NCI-H1436 (cell line): ENCODE data around the gene WFDC1.

Experiments used
- DNase-seq: peaks from one replicate; lab custom pipeline; 2025; lab: John Stamatoyannopoulos, UW

WFDC1 gene

DNA sequence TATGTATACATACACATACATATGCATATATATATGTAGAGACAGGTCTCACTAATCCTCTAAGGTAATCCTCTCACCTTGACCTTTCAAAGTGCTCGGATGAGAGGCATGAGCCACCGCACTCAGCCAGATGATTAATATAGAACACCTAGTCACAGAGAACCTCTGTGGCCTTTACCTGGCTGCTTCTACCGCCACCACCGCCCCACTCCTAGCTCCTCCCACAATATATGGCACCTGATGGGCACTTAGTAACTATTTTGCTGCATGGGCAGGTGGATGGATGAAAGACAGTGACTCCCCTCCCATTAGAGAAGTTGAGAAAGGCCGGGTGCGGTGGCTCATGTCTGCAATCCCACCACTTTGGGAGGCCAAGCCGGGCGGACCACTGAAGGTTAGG is 57.0 kb downstream of the WFDC1 start:
- no peak for DNase-seq

DNA sequence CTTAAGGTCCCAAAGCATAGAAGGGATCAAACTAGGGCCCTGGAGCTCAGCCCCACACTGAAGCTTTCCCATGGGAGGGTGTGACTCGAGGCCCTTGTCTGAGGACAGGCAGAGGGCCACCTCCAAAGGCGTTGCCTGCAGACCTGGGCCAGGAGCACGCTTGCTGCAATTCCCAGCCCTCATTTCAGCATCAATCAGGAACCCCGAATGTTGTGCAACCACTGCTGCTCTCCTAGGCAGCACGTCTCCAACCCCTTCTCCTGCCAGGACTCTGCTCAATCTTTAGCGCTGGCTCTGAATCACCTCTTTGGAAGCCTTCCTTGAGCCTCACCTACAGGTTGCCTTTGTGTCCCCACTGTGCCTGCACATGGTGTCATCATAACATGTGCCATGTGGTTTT is 59.6 kb downstream of the WFDC1 start:
- DNase-seq, result no peak

DNA sequence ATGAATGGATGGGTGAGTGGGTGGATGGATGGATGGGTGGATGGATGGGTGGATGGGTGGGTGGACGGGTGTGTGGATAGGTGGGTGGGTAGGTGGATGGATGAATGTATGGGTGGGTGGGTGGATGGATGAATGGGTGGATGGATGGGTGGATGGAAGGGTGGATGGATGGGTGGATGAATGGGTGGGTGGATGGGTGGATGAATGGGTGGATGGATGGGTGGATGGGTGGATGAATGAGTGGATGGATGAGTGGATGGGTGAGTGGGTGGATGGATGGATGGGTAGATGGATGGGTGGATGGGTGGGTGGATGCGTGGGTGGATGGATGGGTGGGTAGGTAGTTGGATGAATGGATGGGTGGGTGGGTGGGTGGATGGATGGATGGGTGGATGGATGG is 60.5 kb downstream of the WFDC1 start:
- DNase-seq, result no peak

DNA sequence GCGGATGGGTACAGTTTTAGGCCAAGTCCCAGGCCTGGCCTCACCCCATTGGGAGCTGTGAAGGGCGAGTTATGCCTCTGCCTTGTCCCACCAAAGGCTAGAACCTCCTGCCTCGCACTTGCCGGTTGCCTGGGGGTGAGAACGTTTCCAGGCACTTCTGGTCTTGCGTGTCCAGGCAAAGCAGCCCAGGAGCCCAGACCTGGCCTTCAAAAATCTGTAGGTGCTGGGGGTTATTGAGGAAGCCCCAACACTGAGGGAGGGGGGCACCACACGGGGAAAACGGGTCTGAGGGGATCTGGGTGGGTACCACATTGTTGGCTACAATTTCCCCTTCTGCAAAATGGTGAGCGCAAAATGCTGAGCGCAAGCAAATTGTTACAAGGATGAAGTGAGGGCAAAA is 61.5 kb downstream of the WFDC1 start:
- no peak for DNase-seq

DNA sequence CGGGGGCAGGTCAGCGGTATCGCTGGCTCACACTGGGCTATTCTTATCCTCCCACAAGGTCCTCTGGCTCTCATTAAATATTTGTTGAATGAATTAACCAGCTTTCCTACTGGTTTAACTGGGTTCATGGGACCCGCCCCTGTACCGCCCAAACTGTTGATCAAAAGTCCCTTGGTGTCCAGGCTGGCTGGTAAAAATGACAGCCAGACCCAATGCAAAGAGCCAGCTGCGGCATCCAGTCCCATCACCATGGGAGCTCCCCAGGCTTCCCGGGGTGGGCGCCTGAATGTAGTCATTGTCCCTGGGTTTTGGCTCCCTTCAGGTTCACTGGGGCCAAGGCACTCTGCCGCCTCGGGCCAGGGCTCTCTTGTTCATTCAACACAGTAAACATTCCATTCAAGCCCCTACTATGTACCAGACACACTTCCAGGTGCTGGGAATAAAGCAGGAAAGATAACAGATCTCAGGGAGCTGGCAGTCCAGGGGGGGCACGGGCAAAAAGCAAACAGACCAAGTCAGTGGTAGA is 62.0 kb downstream of the WFDC1 start:
- DNase-seq, result no peak

DNA sequence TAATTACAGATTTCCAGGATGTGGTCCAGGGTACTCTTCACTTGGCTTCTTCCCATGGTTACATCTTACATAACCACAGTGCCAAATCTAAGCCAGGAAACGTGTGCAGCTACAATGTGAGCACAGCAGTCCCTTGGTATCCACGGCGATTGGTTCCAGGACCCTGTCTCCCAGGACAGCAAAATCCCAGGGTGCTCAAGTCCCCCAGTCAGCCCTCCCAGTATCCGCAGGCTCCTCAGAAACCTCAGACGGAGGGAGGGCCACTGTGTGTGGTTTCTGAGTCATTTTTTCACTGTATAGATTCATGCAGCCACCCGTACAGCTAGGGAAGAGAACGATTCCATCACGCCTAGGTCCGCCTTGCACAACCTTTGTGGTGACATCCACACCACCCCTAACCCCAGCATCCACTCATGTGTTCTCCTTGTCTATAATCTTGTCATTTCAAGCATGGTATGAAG is 62.5 kb downstream of the WFDC1 start:
- no peak for DNase-seq

DNA sequence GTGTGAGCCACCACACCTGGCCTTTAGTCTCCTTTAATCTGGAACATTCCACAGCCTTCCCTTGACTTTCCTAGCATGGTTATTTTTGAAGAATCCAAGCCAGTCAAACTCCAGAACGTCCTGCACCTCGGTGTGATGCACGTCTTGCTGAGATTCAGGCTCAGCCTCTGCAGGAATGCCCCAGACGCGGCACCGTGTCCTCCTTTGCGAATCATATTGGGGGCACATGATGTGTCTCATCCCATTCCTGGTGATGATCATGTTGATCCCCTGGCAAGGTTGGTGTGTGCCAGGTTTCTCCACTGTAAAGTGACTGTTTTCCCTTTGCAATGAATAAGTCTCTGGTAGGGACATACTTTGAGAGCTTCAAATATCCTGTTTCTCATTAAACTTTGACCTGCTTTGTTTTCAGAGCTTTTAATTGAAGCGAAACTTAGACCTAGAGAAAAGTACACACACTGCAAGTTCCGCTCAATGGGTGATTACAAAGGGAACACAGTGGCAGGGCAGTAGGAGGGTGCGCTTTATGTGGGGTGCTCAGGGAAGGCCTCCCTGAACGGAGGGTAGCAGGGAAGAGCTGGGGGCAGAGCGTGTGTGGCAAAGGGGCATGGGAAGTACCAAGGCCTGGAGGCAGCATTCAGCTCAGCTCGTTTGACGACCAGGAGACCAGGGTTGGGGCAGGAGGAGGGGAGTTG is 64.1 kb downstream of the WFDC1 start:
- DNase-seq, result no peak

DNA sequence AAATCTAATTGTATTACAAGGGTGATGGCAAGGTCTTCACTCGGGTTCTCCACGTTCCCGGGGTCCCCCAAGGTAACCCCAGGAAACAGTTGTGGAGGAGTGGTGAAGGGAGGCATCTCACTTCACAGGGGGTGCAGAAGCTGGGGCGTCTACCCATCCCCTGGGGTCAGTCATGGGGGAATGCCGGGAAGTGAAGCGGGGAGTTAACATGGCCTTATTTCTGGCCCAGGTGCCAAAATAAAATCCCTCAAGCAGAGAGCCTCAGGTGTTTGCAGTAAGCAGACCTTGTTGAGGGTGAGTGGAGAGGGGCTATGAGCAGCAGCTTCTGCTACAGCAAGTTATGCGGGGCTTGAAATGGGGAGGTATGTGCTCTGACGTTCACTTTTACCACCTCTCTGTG is 64.6 kb downstream of the WFDC1 start:
- no peak for DNase-seq

DNA sequence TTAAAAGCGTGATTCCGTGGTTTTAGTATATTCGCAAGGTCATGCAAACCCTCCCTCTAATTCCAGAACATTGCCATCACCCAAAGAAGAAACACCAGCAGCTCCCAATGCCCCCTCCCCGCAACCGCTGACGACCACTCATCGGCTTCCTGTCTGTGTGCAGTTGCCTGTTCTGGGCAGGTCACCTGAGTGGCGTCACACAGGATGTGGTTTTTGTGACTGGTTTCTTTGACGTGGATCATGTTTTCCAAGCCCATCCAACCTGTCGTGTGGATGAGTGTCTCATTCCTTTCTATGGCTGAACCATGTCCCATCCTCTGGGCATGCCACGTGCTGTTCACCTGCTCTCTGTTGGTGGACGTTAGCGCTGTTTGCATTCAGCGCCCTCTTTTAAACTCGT is 65.5 kb downstream of the WFDC1 start:
- DNase-seq, result no peak

DNA sequence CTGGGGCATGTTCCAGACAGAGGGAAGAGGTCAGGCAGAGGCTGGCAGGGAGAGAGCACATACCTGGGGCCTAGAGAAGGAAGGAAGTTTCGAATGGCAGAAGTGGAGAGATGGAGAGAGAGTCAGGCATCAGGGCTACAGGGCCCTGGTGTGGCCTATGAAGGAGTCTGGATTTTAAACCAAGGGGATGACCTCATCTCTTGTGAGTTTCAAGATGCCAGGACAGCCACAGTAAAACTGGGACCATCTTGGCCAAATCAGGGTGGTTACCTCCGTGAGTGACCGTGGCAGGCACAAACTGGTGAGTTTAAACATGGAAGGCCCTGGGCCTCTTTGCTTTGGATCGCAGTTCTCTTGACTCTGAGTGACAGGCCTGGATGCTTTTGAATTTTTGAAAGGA is 66.1 kb downstream of the WFDC1 start:
- no peak for DNase-seq

DNA sequence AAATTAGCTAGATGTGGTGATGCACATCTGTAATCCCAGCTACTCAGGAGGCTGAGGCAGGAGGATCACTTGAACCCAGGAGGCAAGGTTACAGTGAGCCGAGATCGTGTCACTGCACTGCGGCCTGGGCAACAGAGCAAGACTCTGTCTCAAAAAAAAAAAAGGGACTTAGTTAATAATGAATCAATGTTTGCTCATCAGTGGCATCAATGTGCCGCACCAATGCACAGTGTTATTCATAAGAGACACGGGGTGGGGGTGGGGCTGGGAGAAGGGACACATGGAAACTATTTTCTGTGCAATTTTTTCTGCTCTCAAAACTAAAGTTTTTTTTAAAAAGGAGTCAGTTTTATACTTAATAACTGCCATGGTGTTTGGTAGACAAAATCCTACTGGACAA is 66.9 kb downstream of the WFDC1 start:
- DNase-seq, result no peak

DNA sequence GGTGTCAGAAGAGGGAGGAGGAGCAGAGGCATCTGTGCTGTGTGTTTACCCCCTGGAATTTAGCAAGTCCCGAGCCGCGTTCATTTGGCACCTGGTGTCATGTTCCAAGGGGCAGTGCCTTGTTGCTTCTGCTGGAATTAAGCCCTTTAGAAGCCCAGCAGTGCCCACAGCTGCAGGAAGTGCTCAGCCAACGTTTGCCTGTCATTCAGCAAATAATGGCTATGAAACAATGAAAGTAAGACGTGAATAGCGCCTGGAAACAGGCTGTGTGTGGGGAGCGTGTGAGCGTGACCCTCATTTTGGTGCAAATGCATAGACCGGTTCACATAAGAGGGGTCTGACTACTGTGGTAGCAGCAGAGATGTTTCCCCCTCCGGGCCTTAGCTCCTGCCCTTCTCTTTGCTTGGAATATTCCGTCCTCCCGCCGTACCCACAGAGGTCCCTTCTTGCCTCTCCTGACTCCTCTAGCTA is 67.8 kb downstream of the WFDC1 start:
- DNase-seq, result no peak

DNA sequence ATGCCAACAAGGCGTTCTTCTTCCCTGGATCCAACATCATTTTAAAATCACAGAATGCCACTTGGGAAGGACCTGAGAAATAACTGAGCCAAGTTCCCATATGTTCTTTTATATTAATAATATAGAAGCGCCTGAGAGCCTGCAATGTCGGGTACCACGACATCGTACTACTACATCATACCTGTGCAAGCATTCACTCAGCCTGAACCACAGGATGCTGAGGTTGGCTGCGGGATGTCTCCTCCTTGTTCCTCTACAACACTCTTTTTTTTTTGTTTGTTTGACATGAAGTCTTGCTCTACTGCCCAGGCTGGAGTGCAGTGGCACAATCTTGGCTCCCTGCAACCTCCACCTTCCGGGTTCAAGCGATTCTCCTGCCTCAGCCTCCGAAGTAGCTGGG is 71.5 kb downstream of the WFDC1 start:
- no peak for DNase-seq

DNA sequence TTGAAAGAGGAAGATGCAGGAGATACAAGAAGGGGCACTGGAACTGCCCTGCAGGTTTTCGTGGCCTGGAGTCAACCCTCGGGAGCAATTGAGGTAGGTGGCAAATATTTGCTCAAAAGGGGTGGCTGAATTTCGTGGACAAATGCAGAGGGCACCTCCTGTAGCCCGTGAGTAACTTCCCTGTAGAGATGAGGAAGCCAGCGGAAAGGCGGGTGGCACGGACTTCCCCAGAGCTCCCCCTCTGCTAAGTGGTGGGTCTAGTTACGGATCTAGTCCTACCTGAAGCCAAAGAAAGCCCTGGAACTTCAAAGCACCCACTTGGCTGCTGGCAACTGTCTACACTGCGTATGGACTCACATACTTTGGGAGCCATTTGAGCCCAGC is 72.6 kb downstream of the WFDC1 start:
- DNase-seq, result no peak

DNA sequence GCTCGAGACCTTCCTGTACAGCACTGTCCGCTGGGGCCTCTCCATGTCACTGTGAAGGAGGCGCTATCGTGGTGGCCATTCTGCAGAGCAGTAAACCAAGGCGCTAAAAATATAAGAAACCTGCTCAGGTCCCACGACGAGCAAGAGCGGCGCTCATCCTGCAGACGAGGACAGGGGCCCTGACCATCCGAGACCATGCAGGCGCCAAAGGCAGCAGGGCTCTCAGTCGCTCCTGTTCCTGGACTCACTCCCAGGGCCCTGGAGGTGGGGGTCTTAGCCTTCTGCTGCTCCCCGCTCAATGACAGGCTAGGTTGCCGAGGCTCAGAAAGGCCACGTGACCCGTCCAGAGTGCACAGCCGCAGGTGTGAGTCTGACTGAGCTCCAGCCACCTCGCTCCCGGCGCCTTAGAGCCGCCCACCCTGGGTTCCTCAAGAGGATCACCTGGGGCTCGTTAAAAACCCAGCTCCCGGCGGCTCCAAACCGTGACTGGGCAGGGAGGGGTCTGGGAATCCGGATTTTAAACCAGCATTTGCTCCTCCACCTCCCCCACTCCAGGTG is 73.2 kb downstream of the WFDC1 start:
- no peak for DNase-seq

DNA sequence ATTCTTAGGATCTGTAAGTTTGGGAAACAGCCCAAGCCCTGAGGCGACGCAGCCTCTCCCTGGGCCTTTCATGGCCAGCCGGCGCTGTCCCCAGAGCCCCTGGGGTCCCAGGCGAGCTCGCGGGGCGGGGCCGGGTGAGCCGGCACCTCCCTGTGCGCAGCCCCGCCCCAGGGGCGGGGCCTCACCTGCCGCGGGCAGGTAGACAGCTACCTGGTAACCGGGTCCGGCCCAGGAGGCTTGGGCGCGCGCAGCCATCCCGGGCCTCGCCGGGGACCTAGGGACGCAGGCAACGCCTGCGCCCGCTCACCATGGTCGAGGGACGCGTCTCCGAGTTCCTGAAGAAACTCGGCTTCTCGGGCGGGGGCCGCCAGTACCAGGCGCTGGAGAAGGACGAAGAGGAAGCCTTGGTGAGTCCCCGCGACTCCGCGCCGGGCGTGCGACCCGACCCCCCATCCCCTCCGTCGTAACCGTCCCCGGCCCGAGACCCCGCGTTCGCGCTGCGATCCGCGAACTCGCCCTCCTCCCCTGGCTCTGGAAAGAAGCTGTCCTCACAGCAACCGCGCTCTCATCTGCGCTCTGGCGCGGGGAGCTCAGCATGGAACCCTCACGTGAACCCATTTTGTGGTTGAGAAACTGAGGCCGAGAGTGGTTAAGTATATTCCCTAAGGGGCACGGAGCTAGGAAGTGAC is 73.8 kb downstream of the WFDC1 start, which contains the start of gene ATP2C2:
Gene ATP2C2, plus strand, starts transcription at position 231 of the 689 bp plus-strand sequence. Its CDS starts 78 bp downstream, at position 309.
- no peak for DNase-seq

DNA sequence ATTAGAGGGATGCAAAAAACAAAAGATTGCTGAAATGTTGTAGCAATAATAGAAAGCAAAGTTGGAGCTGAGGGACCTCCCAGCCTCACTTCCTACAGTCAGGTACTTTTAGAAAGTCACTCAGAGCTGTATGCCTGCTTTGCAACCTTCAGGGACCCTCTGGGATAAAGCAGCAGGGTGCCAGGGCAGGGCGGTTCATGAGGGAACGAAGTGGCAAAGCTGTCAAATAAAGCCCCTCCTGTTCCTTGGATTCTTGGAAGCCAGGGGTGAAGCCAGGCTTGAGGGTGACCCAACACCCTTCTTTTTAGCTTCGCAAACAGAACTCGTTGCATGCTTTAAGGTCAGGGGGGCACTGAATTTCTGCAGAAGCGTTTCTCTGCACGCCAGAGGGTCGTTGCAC is 74.4 kb downstream of the WFDC1 start:
- no peak for DNase-seq

DNA sequence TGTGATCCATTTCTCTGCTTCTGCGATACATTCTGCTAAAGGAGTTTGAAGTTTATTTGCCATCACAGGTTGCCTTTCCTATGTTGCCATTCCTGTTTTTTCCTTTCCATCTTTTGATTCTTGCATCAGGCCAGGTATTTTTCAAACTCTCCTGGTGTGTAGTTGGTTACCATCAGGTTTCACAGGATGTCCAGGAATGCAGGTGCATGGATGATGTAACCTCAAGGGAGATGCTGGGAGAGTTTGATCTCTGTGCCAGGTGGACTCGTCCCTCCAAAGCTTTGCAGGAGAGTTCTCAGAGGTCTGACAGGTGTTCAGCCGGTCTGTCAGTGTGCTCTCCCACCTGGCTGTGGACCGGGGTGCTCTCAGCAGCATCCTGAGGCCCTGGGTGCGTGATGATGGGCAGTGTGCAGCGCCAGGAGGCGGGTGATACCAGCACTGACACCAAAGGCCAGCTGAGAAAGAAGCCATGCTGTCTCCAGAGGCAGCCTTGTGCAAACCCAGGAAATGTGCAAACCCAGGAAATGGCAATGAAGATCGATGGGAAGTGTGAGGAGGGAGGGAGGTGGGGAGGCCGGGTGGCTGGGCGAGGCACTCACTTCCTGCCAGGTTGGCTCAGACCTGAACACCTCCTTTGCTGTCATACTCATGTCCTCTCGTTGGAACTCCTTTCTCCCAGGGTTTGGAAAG is 75.4 kb downstream of the WFDC1 start:
- no peak for DNase-seq

DNA sequence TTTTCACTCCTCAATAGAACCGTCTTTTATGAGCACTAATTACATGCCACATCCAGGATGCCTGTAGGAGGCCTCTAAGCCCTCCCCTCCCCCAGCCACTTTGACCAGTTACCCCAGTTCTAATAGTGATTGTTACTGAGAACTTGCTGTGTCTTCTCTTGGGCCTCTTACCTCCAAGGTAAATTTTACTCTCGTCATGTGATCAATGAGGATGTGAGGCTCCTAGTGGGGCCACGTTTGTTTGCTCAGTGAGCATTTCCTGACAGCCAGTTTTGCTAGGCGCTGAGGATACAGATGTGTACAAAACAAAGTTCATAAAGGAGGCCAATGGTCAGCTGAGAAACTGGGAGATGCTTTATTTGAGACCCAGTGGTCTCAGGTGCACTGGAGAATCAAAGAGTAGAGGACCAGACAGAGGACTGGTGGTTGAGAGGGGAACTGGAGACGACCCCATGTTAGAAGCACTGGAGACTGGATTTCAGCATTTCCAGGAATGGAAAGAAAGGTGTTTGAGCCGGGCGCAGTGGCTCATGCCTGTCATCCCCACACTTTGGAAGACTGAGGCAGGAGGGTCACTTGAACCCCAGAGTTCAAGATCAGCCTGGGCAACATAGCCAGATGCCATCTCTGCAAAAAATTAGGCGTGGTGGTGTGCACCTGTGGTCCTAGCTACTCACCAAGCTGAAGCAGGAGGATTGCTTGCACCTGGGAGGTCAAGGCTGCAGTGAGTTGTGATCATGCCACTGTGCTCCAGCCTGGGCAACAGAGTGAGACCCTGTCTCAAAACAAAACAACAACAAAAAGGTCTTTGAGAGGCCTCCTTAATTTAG is 76.3 kb downstream of the WFDC1 start:
- no peak for DNase-seq

DNA sequence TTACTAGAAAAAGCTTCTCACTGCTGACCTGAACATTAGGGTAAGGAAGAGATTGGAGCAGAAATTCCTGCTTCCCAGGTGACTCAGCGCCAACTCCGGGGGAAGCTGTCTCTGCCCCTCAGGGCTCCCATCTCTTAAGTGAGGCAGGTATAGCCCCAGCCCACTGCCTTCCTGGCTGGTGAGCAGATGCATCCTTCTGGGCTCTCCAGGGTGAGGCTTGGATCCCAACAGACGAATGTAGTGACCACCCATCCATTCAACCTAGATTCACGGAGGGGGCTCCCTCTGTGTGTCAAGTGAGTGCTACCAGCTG is 76.8 kb downstream of the WFDC1 start:
- DNase-seq, result no peak

DNA sequence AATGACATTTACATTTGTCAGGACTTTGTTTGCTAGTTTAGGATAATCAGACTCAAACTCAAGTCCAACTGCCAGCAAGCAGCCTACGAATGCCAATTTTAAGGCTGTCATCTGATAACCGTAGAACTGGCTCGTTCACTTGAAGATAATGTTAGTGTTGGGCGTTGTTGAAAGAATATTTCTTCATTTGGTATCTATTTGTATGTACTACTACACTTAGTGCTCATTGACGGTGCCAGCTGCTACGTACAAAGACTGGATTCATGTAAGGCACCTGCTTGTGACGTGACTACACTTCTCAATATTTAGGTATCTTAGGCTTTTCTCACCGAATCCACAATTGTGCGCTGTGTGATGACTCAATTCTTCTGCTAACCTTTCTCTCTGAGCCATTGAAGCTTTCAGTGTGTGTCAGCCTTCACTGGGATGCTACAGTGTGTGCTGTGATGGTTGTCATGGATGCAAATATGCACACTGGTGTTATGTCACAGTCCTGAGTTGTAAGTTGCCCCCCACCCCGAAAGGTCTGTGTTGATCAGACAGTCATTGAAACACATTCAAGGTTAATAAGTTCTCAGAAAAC is 79.3 kb downstream of the WFDC1 start:
- no peak for DNase-seq
